HEK293 (cell line): Measurements from ENCODE around the gene DEK.

Source experiments
- CTCF ChIA-PET: fragments of 350-600 bp; formaldehyde crosslinking; extraction: SDS; loops from one replicate; lab custom pipeline; 2021; ENCODE audit warnings: antibody characterized with exemption; lab: Yijun Ruan, JAX
- POLR2A ChIA-PET: fragments of 300-600 bp; formaldehyde crosslinking; extraction: SDS; loops from one replicate; lab custom pipeline; 2020; ENCODE audit warnings: antibody characterized with exemption, inconsistent platforms; lab: Yijun Ruan, JAX
- H3K27ac ChIP-seq: fragments of 200-500 bp; sonication (Bioruptor generic); 2 replicates; pipeline ENCODE4 v1.5.1; 2014; ENCODE audit warnings: low read depth, low read length, control low read depth, inconsistent platforms; ENCODE audit errors: extremely low read depth
- H3K36me3 ChIP-seq, 2 experiments: fragments of 200-500 bp in 1 of 2; sonication (Bioruptor generic) in 1 of 2; 1 replicate in 1 of 2; 2 replicates in 1 of 2; pipeline ENCODE4 v1.5.1; 2014 to 2017; ENCODE audit warnings: inconsistent platforms in 2 of 2, low read length in 2 of 2; ENCODE audit not compliant: control insufficient read depth in 2 of 2, insufficient read depth in 1 of 2
- H3K4me1 ChIP-seq: fragments of 200-500 bp; sonication (Bioruptor generic); 2 replicates; pipeline ENCODE4 v1.5.1; 2014; ENCODE audit warnings: mild to moderate bottlenecking, low read length, inconsistent platforms; ENCODE audit not compliant: control insufficient read depth, insufficient read depth
- H3K4me3 ChIP-seq: 2 replicates; pipeline ENCODE4 v1.5.1; 2011; ENCODE audit warnings: low read depth, mild to moderate bottlenecking, control low read depth, low read length, moderate library complexity
- H3K9me3 ChIP-seq: fragments of 200-500 bp; sonication (Bioruptor generic); 2 replicates; pipeline ENCODE4 v1.5.1; 2014; ENCODE audit warnings: low read depth, low read length, inconsistent platforms; ENCODE audit not compliant: control insufficient read depth, insufficient read depth
- BCL11B ChIP-seq: fragments of 450-650 bp; formaldehyde crosslinking; IDR thresholded peaks from 2 replicates; pipeline ENCODE4 v1.5.1; 2016; ENCODE audit warnings: low read depth, missing biosample characterization, missing genetic modification characterization
- GFI1B ChIP-seq: fragments of 450-650 bp; formaldehyde crosslinking; IDR thresholded peaks from 2 replicates; pipeline ENCODE4 v1.5.1; 2016; ENCODE audit warnings: missing biosample characterization, missing genetic modification characterization
- GLIS2 ChIP-seq: fragments of 450-650 bp; formaldehyde crosslinking; IDR thresholded peaks from 2 replicates; pipeline ENCODE4 v1.5.1; 2016; ENCODE audit warnings: missing biosample characterization, missing genetic modification characterization
- INSM2 ChIP-seq: fragments of 450-650 bp; formaldehyde crosslinking; IDR thresholded peaks from 2 replicates; pipeline ENCODE4 v1.5.1; 2016; ENCODE audit warnings: missing biosample characterization, missing genetic modification characterization
- OSR2 ChIP-seq: fragments of 450-650 bp; formaldehyde crosslinking; IDR thresholded peaks from 2 replicates; pipeline ENCODE4 v1.5.1; 2016; ENCODE audit warnings: missing biosample characterization, missing genetic modification characterization
- PBX3 ChIP-seq: sonication (generic); formaldehyde crosslinking; IDR thresholded peaks from 2 replicates; pipeline ENCODE4 v1.8.1; 2022; ENCODE audit warnings: mild to moderate bottlenecking, moderate library complexity, missing genetic modification reagents
- PRDM10 ChIP-seq: fragments of 450-650 bp; formaldehyde crosslinking; IDR thresholded peaks from 2 replicates; pipeline ENCODE4 v1.5.1; 2016; ENCODE audit warnings: missing biosample characterization, missing genetic modification characterization
- SCRT1 ChIP-seq: fragments of 450-650 bp; formaldehyde crosslinking; IDR thresholded peaks from 2 replicates; pipeline ENCODE4 v1.5.1; 2016; ENCODE audit warnings: missing biosample characterization, missing genetic modification characterization, borderline replicate concordance
- WT1 ChIP-seq: fragments of 450-650 bp; formaldehyde crosslinking; IDR thresholded peaks from 2 replicates; pipeline ENCODE4 v1.5.1; 2016; ENCODE audit warnings: missing biosample characterization, missing genetic modification characterization
- ZBTB8A ChIP-seq: fragments of 450-650 bp; formaldehyde crosslinking; IDR thresholded peaks from 2 replicates; pipeline ENCODE4 v1.5.1; 2016; ENCODE audit warnings: missing biosample characterization, missing genetic modification characterization
- ZFP37 ChIP-seq: fragments of 450-650 bp; formaldehyde crosslinking; IDR thresholded peaks from 2 replicates; pipeline ENCODE4 v1.5.1; 2016; ENCODE audit warnings: missing biosample characterization, missing genetic modification characterization
- ZNF112 ChIP-seq: fragments of 450-650 bp; formaldehyde crosslinking; IDR thresholded peaks from 2 replicates; pipeline ENCODE4 v1.5.0; 2017; ENCODE audit warnings: missing biosample characterization, missing genetic modification characterization
- ZNF138 ChIP-seq: fragments of 450-650 bp; formaldehyde crosslinking; IDR thresholded peaks from 2 replicates; pipeline ENCODE4 v1.5.1; 2016; ENCODE audit warnings: missing biosample characterization, missing genetic modification characterization, borderline replicate concordance
- ZNF140 ChIP-seq: fragments of 450-650 bp; formaldehyde crosslinking; IDR thresholded peaks from 2 replicates; pipeline ENCODE4 v1.5.1; 2016; ENCODE audit warnings: missing biosample characterization, missing genetic modification characterization
- ZNF19 ChIP-seq: fragments of 450-650 bp; formaldehyde crosslinking; IDR thresholded peaks from 2 replicates; pipeline ENCODE4; 2016; ENCODE audit warnings: missing biosample characterization, missing genetic modification characterization, low read depth
- ZNF2 ChIP-seq: fragments of 450-650 bp; formaldehyde crosslinking; IDR thresholded peaks from 2 replicates; pipeline ENCODE4 v1.5.1; 2016; ENCODE audit warnings: missing biosample characterization, missing genetic modification characterization
- ZNF214 ChIP-seq: fragments of 450-650 bp; formaldehyde crosslinking; IDR thresholded peaks from 2 replicates; pipeline ENCODE4 v1.5.1; 2017; ENCODE audit warnings: missing biosample characterization, mild to moderate bottlenecking, missing genetic modification characterization, borderline replicate concordance
- ZNF248 ChIP-seq: fragments of 450-650 bp; formaldehyde crosslinking; IDR thresholded peaks from 2 replicates; pipeline ENCODE4 v1.5.1; 2017; ENCODE audit warnings: missing biosample characterization, missing genetic modification characterization
- ZNF280C ChIP-seq: fragments of 450-650 bp; formaldehyde crosslinking; IDR thresholded peaks from 2 replicates; pipeline ENCODE4 v1.5.1; 2016; ENCODE audit warnings: missing biosample characterization, missing genetic modification characterization
- ZNF311 ChIP-seq: fragments of 450-650 bp; formaldehyde crosslinking; IDR thresholded peaks from 2 replicates; pipeline ENCODE4 v1.5.1; 2017; ENCODE audit warnings: missing biosample characterization, missing genetic modification characterization, borderline replicate concordance
- ZNF341 ChIP-seq: fragments of 450-650 bp; formaldehyde crosslinking; IDR thresholded peaks from 2 replicates; pipeline ENCODE4; 2016; ENCODE audit warnings: low read depth, missing biosample characterization, missing genetic modification characterization
- ZNF501 ChIP-seq: fragments of 450-650 bp; formaldehyde crosslinking; IDR thresholded peaks from 2 replicates; pipeline ENCODE4 v1.5.1; 2016; ENCODE audit warnings: missing biosample characterization, missing genetic modification characterization
- ZNF558 ChIP-seq: fragments of 450-650 bp; formaldehyde crosslinking; IDR thresholded peaks from 2 replicates; pipeline ENCODE4 v1.5.1; 2016; ENCODE audit warnings: missing biosample characterization, missing genetic modification characterization
- ZSCAN23 ChIP-seq: fragments of 450-650 bp; formaldehyde crosslinking; IDR thresholded peaks from 2 replicates; pipeline ENCODE4 v1.5.1; 2016; ENCODE audit warnings: missing biosample characterization, missing genetic modification characterization
- ZSCAN30 ChIP-seq: fragments of 450-650 bp; IDR thresholded peaks from 2 replicates; pipeline ENCODE4 v1.5.1; 2018; ENCODE audit warnings: missing biosample characterization, mild to moderate bottlenecking, missing genetic modification characterization, moderate library complexity
- ZSCAN4 ChIP-seq: fragments of 450-650 bp; formaldehyde crosslinking; IDR thresholded peaks from 2 replicates; pipeline ENCODE4 v1.5.1; 2017; ENCODE audit warnings: missing biosample characterization, missing genetic modification characterization

DEK gene

GRCh38 chr6:18264923-18265377, 620 bp upstream of the DEK start (continued):
- TF ChIP-seq ZSCAN23 (tag by site-specific recombination) (no peak), GFI1B (tag by site-specific recombination) (peak; percentile 17; the same call in 1 of the 2 replicates), BCL11B (no peak), ZNF214 (peak; percentile 86), ZNF280C (no peak), PRDM10 (peak; percentile 51)
- TF ChIP-seq, all 188 proteins: peak for 20

- no peaks in the 10 kb centered on the region for H3K9me3 ChIP-seq
- H3K4me3 ChIP-seq: peak overlapping the region; percentile 95
- H3K27ac ChIP-seq: peak overlapping the region; percentile 98
- H3K36me3 ChIP-seq: peaks cover 12 to 34% of the 10 kb centered on the region in 2 experiments
- ChIA-PET POLR2A (interaction anchor here (0.6 to 1.3 kb wide), 6 partner anchors 18 to 1574 kb away, joined by 3 to 5 read pairs (median 4); no protein-coding TSS in a partner anchor), CTCF (interaction anchor here (0.7 kb wide), 1 partner anchor 96 kb away, joined by 3 read pairs; no protein-coding TSS in a partner anchor)
- peaks cover 20% of the 10 kb centered on the region for H3K4me1 ChIP-seq
- TF ChIP-seq ZNF558 (no peak), OSR2 (tag by site-specific recombination) (no peak), ZNF248 (tag by site-specific recombination) (no peak), ZNF341 (tag by site-specific recombination) (peak; percentile 63; the same call in 1 of the 2 replicates), ZNF501 (peak; percentile 39; the same call in 1 of the 2 replicates), ZSCAN30 (no peak), ZNF138 (tag by site-specific recombination) (no peak), ZNF19 (tag by site-specific recombination) (no peak), ZFP37 (0 out of 2 replicates have a peak, but pooled peaks have one; percentile 37), SCRT1 (tag by site-specific recombination) (no peak), INSM2 (tag by site-specific recombination) (no peak), ZNF112 (tag by site-specific recombination) (no peak), WT1 (tag by site-specific recombination) (0 out of 2 replicates have a peak, but pooled peaks have one; percentile 9), ZNF2 (tag by site-specific recombination) (peak; percentile 11; the same call in 1 of the 2 replicates), ZBTB8A (0 out of 2 replicates have a peak, but pooled peaks have one; percentile 24), ZNF311 (no peak), PBX3 (CRISPR knock-in tag) (0 out of 2 replicates have a peak, but pooled peaks have one; percentile 38), ZNF140 (tag by site-specific recombination) (no peak), ZSCAN4 (tag by site-specific recombination) (no peak), GLIS2 (tag by site-specific recombination) (peak; percentile 30; the same call in 1 of the 2 replicates), GFI1B (tag by site-specific recombination) (no peak)
These were observed 712 bp downstream of the DEK start for GRCh38 chr6:18263418-18264218.
